Osteocyte (in vitro differentiated cells): ENCODE measurements around the gene CPNE8. TPM values are rescaled to one million over a fixed set of nuclear protein-coding genes. Genes with fewer than 3 reads are reported as not detected.

Experiments used
- DNase-seq: peaks from one replicate; pipeline ENCODE4 v3.0.0; 2021; ENCODE audit warnings: mixed read lengths; ENCODE audit not compliant: unreplicated experiment; ENCODE audit errors: extremely low spot score
- H3K27ac Mint-ChIP-seq: one replicate; pipeline ENCODE4 v1.8.0; 2021; ENCODE audit warnings: mild to moderate bottlenecking, mixed read lengths; ENCODE audit not compliant: unreplicated experiment
- H3K27me3 Mint-ChIP-seq: one replicate; pipeline ENCODE4 v1.8.0; 2021; ENCODE audit warnings: mixed read lengths; ENCODE audit not compliant: unreplicated experiment
- H3K36me3 Mint-ChIP-seq: one replicate; pipeline ENCODE4 v1.8.0; 2021; ENCODE audit warnings: mixed read lengths; ENCODE audit not compliant: unreplicated experiment
- H3K4me1 Mint-ChIP-seq: one replicate; pipeline ENCODE4 v1.8.0; 2021; ENCODE audit warnings: mixed read lengths; ENCODE audit not compliant: unreplicated experiment
- H3K4me3 Mint-ChIP-seq: one replicate; pipeline ENCODE4 v1.8.0; 2021; ENCODE audit warnings: mild to moderate bottlenecking, moderate library complexity, mixed read lengths; ENCODE audit not compliant: unreplicated experiment
- H3K9me3 Mint-ChIP-seq: one replicate; pipeline ENCODE4 v1.8.0; 2021; ENCODE audit warnings: mixed read lengths; ENCODE audit not compliant: unreplicated experiment
- long read RNA-seq: library from polyadenylated mRNA; unstranded; transcript quantifications from one replicate; pipeline ENCODE4 v2.0.0, GENCODE V29; 2021
- total RNA-seq: library from RNA; stranded (reverse); gene quantifications from 2 replicates; pipeline ENCODE4 v1.2.1, GENCODE V29; 2021
- TF ChIP-seq, protein P1 (sequence below): fragments of 200-600 bp; sonication (generic); IDR thresholded peaks from 2 replicates; pipeline ENCODE4 v1.5.0; 2021; ENCODE audit warnings: antibody characterized with exemption, mild to moderate bottlenecking, moderate library complexity

Gene CPNE8
- 8.7 and 11.1 TPM in 2 replicates for total RNA-seq
- long read RNA-seq, transcript CPNE8-201 (20 exons, 3,489 nt): major isoform, 9 of 16 reads
- long read RNA-seq, partial matches to known transcripts: 4 of 16 reads
- long read RNA-seq, other reads (novel, unspliced or antisense): 3 of 16 reads

- TF ChIP-seq, protein P1, sequence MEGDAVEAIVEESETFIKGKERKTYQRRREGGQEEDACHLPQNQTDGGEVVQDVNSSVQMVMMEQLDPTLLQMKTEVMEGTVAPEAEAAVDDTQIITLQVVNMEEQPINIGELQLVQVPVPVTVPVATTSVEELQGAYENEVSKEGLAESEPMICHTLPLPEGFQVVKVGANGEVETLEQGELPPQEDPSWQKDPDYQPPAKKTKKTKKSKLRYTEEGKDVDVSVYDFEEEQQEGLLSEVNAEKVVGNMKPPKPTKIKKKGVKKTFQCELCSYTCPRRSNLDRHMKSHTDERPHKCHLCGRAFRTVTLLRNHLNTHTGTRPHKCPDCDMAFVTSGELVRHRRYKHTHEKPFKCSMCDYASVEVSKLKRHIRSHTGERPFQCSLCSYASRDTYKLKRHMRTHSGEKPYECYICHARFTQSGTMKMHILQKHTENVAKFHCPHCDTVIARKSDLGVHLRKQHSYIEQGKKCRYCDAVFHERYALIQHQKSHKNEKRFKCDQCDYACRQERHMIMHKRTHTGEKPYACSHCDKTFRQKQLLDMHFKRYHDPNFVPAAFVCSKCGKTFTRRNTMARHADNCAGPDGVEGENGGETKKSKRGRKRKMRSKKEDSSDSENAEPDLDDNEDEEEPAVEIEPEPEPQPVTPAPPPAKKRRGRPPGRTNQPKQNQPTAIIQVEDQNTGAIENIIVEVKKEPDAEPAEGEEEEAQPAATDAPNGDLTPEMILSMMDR: no peak
- H3K4me1 Mint-ChIP-seq: peaks cover 21% of the 10 kb centered on the region
- H3K36me3 Mint-ChIP-seq: no peaks in the 10 kb centered on the region
- H3K27ac Mint-ChIP-seq: peak within 1 kb of the TSS; percentile 96
- H3K4me3 Mint-ChIP-seq: peak within 1 kb of the TSS; percentile 96
- peak; percentile 92 for DNase-seq
- peaks cover 19% of the 10 kb centered on the region for H3K27me3 Mint-ChIP-seq
- H3K9me3 Mint-ChIP-seq: no peaks in the 10 kb centered on the region
Observed at GRCh38 chr12:38905480-38906351, at the start of gene CPNE8. Gene CPNE8, minus strand, starts transcription at chr12:38905591. Its CDS starts 57 bp downstream, at chr12:38905534.

DNA sequence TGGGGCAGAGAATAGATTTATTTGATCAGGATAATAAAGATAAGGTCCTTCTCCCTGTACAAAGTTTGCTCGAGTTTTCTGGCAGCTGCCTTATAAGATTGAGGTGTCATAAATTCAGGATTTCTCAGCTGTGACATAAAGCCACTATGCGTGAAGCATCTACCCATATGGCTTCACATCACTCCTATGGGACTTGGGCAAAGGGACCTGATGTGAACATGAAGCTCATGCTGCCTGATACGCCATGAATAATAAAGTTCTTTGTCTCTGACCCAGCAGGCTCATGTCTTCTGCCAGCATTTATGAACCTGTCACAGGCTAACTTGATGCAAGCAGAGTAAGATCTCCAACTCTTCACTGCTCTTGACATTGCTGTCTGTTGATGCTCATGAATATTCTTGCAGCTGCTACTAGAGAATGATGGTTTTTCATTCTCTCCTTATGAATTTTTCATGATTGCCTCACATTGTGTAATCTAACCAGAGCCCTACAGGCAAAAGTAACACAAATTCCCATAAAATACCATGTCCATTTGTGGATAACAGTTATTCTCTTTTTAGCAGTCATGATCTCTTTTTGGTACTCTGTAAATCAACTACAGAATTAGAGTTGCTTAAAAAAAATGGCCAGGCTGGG lies 49.0 kb upstream of the CPNE8 start:
- H3K9me3 Mint-ChIP-seq: no peaks in the 10 kb centered on the region
- H3K27me3 Mint-ChIP-seq: no peaks in the 10 kb centered on the region
- no peaks in the 10 kb centered on the region for H3K4me1 Mint-ChIP-seq
- H3K27ac Mint-ChIP-seq: no peak overlapping the region
- TF ChIP-seq, protein P1: no peak
- DNase-seq: no peak
- H3K36me3 Mint-ChIP-seq: no peaks in the 10 kb centered on the region
- no peak overlapping the region for H3K4me3 Mint-ChIP-seq

GRCh38 chr12:38949363-38949762 lies 44.0 kb upstream of the CPNE8 start:
- TF ChIP-seq, protein P1: no peak
- Mint-ChIP-seq H3K4me3 (no peak overlapping the region), H3K36me3 (no peaks in the 10 kb centered on the region), H3K9me3 (no peaks in the 10 kb centered on the region), H3K27me3 (no peaks in the 10 kb centered on the region), H3K4me1 (no peaks in the 10 kb centered on the region), H3K27ac (no peak overlapping the region)
- no peak for DNase-seq

GRCh38 chr12:38934686-38935085 lies 29.3 kb upstream of the CPNE8 start:
- no peak overlapping the region for H3K27ac Mint-ChIP-seq
- no peak for DNase-seq
- H3K4me3 Mint-ChIP-seq: no peak overlapping the region
- H3K4me1 Mint-ChIP-seq: no peaks in the 10 kb centered on the region
- peaks cover 16% of the 10 kb centered on the region for H3K9me3 Mint-ChIP-seq
- H3K27me3 Mint-ChIP-seq: no peaks in the 10 kb centered on the region
- no peaks in the 10 kb centered on the region for H3K36me3 Mint-ChIP-seq
- TF ChIP-seq, protein P1: no peak

GRCh38 chr12:38934078-38934584 lies 28.7 kb upstream of the CPNE8 start:
- no peak for DNase-seq
- Mint-ChIP-seq H3K9me3 (peaks cover 16% of the 10 kb centered on the region), H3K4me3 (no peak overlapping the region), H3K4me1 (no peaks in the 10 kb centered on the region), H3K36me3 (no peaks in the 10 kb centered on the region), H3K27me3 (no peaks in the 10 kb centered on the region), H3K27ac (no peak overlapping the region)
- TF ChIP-seq, protein P1: no peak
